GM19240 (cell line): ENCODE results near the gene ZNF581.

Experiments used
- DNase-seq: peaks from one replicate; pipeline ENCODE4 v3.0.0; 2011; ENCODE audit warnings: low spot score; ENCODE audit not compliant: insufficient read length

The ZNF581 gene

DNA sequence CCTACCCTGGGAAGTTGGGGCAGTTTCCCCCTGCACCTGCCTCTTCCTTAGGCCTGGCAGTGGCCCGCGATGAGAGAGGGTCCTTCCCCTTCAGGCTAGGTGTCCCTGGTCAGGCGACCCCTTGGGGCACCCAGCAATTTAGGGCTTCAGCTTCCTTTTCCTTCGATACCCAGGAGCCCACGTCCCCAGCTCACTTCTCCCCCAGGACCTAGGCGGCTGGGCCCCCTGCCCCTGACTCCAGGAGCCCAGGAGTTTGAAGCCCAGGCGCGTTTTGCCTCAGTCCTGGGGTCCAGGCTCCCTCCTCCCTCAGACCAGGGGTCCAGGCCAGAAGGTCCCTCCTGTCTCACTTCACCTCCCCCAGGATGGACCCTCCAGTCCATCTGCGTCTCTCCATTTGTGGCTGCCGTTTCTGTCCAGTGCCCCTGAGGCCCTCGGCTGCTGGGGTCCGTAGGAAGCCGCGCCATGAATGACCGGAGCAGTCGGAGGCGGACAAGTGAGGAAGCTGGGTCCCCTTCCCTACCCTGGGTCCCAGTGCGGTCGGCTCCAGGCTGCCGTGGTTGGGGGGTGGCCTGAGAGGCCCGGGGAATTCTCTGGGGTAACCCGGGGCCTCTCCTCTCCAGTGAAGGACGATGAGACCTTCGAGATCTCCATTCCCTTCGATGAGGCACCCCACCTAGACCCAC, 5.3 kb downstream of the ZNF581 start:
- no peak for DNase-seq

GRCh38 chr19:55649268-55650125, 6.0 kb downstream of the ZNF581 start:
- DNase-seq, result no peak

GRCh38 chr19:55650126-55650557, 6.7 kb downstream of the ZNF581 start:
- DNase-seq, result no peak

GRCh38 chr19:55650602-55651230, 7.3 kb downstream of the ZNF581 start:
- no peak for DNase-seq

DNA sequence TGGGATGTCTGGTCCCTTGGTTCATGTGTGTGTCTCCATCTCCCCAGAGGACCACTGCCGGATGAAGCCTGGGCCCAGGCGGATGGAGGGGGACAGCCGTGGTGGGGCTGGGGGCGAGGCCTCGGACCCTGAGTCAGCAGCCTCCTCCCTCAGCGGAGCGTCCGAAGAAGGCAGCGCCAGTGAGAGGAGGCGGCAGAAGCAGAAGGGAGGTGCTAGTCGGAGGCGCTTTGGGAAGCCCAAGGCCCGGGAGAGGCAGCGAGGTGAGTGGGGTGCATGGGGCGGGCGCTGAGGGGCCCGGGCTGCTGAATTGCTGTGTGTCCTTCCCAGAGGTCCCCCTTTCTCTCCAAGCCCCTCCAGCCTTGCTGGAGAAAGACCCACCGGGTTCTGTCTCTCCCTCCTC, 7.8 kb downstream of the ZNF581 start:
- no peak for DNase-seq

DNA sequence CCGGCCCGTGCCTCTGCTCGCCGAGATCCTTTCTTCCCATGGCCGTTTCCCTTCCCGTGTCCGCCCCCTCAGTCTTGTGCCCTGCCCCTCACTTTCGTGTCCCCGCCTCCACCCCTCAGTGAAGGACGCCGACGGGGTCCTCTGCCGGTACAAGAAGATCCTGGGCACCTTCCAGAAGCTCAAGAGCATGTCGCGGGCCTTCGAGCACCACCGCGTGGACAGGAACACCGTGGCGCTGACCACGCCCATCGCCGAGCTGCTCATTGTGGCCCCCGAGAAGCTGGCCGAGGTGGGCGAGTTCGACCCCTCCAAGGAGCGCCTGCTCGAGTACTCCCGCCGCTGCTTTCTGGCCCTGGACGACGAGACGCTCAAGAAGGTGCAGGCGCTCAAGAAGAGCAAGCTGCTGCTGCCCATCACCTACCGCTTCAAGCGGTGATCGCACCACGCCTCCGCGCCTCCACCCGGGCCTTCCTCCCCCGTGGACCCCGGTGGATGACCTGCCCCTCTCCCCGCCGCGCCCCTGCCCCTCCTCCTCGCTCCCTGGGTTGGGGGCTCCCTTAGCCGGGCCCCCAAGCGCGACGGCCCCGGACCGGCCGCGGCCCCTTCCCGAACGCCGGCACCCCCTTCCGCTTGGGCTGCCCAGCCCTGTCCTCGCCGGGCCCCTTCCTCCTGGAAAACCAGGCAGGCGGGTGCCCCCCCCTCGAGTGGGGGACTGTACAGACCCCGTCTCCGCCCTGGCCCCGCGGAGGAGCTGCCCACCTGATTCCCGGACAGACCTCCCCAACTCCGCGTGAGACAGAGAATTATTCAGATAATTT, 9.1 kb downstream of the ZNF581 start:
- DNase-seq, result no peak

GRCh38 chr19:55653651-55654322, 10.3 kb downstream of the ZNF581 start:
- DNase-seq, result peak; percentile 98

DNA sequence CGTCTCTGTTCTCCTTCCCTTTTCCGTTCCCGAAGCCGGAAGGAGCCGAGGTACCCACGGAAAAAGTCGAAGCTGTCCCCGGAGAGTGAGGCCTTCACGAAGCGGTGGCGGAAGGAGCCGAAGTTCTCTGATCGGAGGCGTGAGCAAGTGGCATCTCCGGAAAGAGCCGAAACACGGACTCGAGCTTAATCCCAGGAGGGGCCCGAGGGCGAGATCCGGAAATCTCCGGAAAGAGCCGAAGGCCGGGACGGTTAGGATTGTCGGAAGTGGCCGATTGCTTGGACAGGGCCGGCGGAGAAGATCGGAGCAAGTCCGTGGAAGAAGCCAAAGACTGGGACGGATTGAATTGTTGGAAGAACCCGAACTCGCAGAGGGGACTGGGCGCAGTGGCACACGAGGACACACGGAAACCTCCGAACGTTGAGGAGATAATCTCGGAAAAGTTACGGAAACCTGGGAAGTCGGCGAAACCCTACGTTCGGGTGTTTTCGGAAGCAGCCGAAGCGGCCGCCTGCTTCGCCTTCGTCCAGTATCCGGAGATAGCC, 10.9 kb downstream of the ZNF581 start:
- DNase-seq, result peak; percentile 87

- DNase-seq, result peak; percentile 60
Measured at GRCh38 chr19:55654868-55655647, 11.6 kb downstream of the ZNF581 start, which contains the start of gene U2AF2. U2AF2 (plus strand) TSS chr19:55655035; CDS start chr19:55655105, 70 bp downstream.

DNA sequence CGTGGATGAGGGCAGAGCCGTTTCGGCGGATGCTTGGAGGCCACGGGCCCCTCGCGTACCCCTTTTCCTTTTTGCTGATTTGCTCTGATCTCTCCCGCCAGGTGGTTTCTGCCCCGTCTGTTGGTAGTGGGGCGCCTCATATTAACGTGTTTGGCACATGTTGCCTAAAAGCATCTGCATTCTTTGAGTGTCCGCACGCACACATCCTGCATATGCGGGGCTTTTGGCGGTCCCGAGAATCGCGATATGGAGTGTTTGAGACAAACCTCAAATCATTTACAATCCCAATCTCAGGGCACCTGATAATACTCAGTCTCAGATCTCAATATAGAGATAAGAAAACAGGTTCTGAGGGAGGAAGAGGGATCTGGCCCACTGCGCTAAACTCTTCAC, 12.2 kb downstream of the ZNF581 start:
- DNase-seq, result no peak

DNA sequence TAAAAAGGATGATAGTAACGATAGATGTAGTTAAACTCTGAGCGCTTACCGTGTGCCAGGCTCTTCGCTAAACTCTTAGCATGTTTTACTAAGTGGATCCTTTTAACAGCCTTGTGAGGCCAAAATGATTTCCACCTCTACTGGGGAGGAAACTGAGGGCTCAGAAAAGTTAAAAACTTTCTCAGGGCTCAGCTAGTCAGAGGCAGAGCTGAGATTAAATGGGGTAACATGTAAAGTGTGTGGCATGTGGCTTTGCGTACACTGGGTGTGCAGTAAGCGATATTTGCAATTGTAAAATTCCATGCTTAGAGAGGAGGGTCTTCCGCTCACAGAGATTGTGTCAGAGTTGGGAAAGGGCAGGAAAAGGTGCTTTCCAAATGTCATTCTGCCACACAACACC, 13.1 kb downstream of the ZNF581 start:
- DNase-seq, result no peak

- DNase-seq, result no peak
Measured at GRCh38 chr19:55656988-55657747, 13.7 kb downstream of the ZNF581 start.

GRCh38 chr19:55658846-55659459, 15.5 kb downstream of the ZNF581 start:
- DNase-seq, result no peak

DNA sequence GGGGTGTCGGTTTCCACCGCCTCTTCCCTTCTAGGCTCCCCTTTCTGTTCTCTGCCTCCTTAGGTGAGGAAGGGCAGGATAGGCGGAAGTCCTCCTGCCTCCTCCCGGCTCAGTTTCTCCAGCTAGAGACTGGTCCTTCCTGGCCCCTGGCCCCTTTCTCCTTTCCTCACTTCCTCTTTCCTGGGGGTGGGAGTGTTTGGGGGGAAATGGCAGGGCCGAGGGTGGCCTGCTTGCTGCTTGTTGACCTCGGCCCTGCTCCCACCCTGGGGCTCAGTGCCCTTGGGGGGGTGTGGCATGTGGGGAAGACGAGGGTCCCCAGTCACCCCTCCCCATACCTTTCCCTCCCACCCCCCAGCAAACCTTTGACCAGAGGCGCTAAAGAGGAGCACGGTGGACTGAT, 16.4 kb downstream of the ZNF581 start:
- DNase-seq, result no peak

- DNase-seq, result no peak
Measured at GRCh38 chr19:55660404-55660803, 17.0 kb downstream of the ZNF581 start.

DNA sequence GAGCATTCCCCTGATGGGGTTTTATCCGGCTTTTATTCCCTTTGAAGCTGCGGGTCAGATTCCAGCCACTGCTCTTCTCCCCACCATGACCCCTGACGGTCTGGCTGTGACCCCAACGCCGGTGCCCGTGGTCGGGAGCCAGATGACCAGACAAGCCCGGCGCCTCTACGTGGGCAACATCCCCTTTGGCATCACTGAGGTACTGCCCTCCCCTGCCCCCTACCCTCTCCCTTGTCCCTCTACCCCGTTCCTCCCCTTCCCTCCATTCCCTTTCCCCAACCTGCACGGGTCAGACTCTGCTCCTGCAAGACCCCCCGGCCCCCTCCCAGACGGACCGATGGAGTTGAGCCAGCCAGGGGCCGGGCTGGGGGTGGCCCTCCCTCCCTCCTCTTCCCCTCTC, 17.5 kb downstream of the ZNF581 start:
- no peak for DNase-seq

- no peak for DNase-seq
Measured at GRCh38 chr19:55661826-55662225, 18.4 kb downstream of the ZNF581 start.

DNA sequence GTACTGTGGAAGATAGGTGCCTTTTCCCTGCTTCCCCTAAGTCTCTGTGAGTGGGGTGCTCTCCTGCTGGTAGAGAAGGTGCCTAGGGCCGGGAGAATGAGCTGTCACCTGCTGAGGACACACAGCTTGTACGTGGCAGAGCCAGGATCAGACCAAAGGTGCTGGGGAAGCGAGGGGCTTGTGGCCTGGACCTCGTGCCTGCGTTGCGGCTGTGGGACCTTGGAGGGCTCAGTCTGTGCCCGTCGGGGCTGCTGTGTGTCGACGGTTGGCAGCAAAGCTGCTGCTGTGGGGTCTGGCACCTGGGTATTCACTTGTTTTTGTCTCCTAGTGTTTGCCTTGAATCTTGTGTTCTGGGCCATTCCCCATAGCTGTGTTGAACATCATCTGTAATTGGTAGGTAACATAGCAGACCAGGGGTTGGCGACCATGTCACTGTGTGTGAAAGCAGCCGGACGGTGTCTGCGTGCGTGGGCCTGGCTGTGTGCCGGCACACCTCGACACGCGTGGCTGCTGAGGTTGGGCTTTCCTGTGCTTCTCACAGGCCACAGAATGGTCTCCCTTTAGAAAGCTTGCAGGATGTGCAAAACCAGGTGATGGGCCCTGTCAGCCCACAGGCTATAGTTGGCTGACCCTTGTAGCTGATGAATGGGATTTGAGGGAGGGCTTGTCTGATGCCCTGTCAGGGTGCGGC, 20.5 kb downstream of the ZNF581 start:
- DNase-seq, result no peak
